HCT116 (cell line): ENCODE data around the gene KRT36. TPM values are rescaled to one million over a fixed set of nuclear protein-coding genes. Genes with fewer than 3 reads are reported as not detected.
A peak's percentile ranks its signal among the peaks of the same experiment; 100 is the strongest.

ENCODE experiments used
- ATAC-seq: fragments of 200-7000 bp; cut with Tn5 transposase; 2 replicates; pipeline ENCODE4 v1.9.1; 2020; ENCODE audit warnings: mild to moderate bottlenecking, moderate library complexity
- BruUV-seq: library from RNA; stranded (reverse); fragments of 400-500 nt; replicated peaks from 2 replicates; lab custom pipeline; 2021; lab: Mats Ljungman, UMichigan
- CTCF ChIA-PET: fragments of 300-600 bp; sonication (Branson Sonifier 250); formaldehyde crosslinking; loops from one replicate; lab custom pipeline; 2021; ENCODE audit warnings: antibody characterized with exemption; lab: Charles Lee
- POLR2A ChIA-PET: fragments of 300-600, 350-600 bp; sonication (Branson Sonifier 250); formaldehyde crosslinking; loops from one replicate; lab custom pipeline; 2021; ENCODE audit warnings: antibody characterized with exemption; lab: Charles Lee
- RAD21 ChIA-PET, 2 experiments: fragments of 300-600 bp; sonication (Branson Sonifier 250); formaldehyde crosslinking; loops; one replicate each; lab custom pipeline; 2023; ENCODE audit warnings: low total read pairs in 2 of 2; ENCODE audit not compliant: uncharacterized antibody in 2 of 2, unreplicated experiment in 2 of 2, low non-redundant PET in 1 of 2; lab: Charles Lee
- DNase-seq: peaks from one replicate; pipeline ENCODE4 v3.0.0-alpha.2; 2010; ENCODE audit warnings: low read depth, low spot score
- H2AFZ ChIP-seq: fragments of 200-600 bp; shearing (Covaris generic), sonication (generic); 2 replicates; pipeline ENCODE4 v1.6.1; 2017; ENCODE audit warnings: low read depth, mixed run types, mixed read lengths, antibody characterized with exemption, low read length; ENCODE audit not compliant: poor library complexity, severe bottlenecking
- H3K27ac ChIP-seq: 2 replicates; pipeline ENCODE4 v1.5.1; 2012; ENCODE audit warnings: low read depth, low read length
- H3K27me3 ChIP-seq: fragments of 200-600 bp; sonication (generic); 2 replicates; pipeline ENCODE4 v1.6.1; 2016; ENCODE audit warnings: mixed run types, low read length, mixed read lengths; ENCODE audit not compliant: insufficient read depth
- H3K36me3 ChIP-seq, 2 experiments: fragments of 200-500 bp in 1 of 2; fragments of 200-600 bp in 1 of 2; sonication (Bioruptor generic) in 1 of 2; sonication (generic) in 1 of 2; 2 replicates each; pipeline versions ENCODE4 v1.5.1 to v1.6.1; 2014 to 2016; ENCODE audit warnings: low read length in 2 of 2, inconsistent platforms in 1 of 2, mixed read lengths in 1 of 2, mixed run types in 1 of 2; ENCODE audit not compliant: insufficient read depth in 2 of 2, control insufficient read depth in 1 of 2
- H3K4me1 ChIP-seq, 2 experiments: fragments of 200-600 bp in 1 of 2; sonication (generic) in 1 of 2; 2 replicates each; pipeline versions ENCODE4 v1.5.1 to v1.6.1; 2012 to 2017; ENCODE audit warnings: low read length in 2 of 2, inconsistent platforms in 1 of 2, mild to moderate bottlenecking in 1 of 2, mixed read lengths in 1 of 2, mixed run types in 1 of 2, moderate library complexity in 1 of 2; ENCODE audit not compliant: insufficient read depth in 2 of 2, control insufficient read depth in 1 of 2
- H3K4me2 ChIP-seq: fragments of 200-600 bp; sonication (generic); 2 replicates; pipeline ENCODE4 v1.6.1; 2017; ENCODE audit warnings: mixed run types, low read length, mixed read lengths
- H3K4me3 ChIP-seq, 2 experiments: fragments of 200-600 bp in 1 of 2; sonication (generic) in 1 of 2; replicated peaks in 1 of 2; 2 replicates each; pipeline ENCODE4 v1.5.1; 2011 to 2016; ENCODE audit warnings: low read length in 2 of 2, control low read depth in 1 of 2, low read depth in 1 of 2, mild to moderate bottlenecking in 1 of 2, mixed read lengths in 1 of 2, mixed run types in 1 of 2
- H3K79me2 ChIP-seq: fragments of 200-600 bp; sonication (generic); 2 replicates; pipeline ENCODE4 v1.6.1; 2017; ENCODE audit warnings: mild to moderate bottlenecking, mixed run types, low read length, moderate library complexity, mixed read lengths; ENCODE audit not compliant: insufficient read depth
- H3K9ac ChIP-seq: fragments of 200-600 bp; sonication (generic); 2 replicates; pipeline ENCODE4 v1.6.1; 2016; ENCODE audit warnings: low read length, mixed read lengths
- H3K9me2 ChIP-seq: fragments of 200-600 bp; sonication (generic), shearing (Covaris generic); 2 replicates; pipeline ENCODE4 v1.6.1; 2017; ENCODE audit warnings: mixed run types, mild to moderate bottlenecking, moderate library complexity; ENCODE audit not compliant: insufficient read depth
- H3K9me3 ChIP-seq, 2 experiments: fragments of 200-500 bp in 1 of 2; fragments of 200-600 bp in 1 of 2; sonication (Bioruptor generic) in 1 of 2; sonication (generic) in 1 of 2; 2 replicates each; pipeline ENCODE4 v1.6.1; 2014 to 2017; ENCODE audit warnings: low read length in 2 of 2, mixed read lengths in 2 of 2, inconsistent platforms in 1 of 2, low read depth in 1 of 2, mild to moderate bottlenecking in 1 of 2, mixed run types in 1 of 2, moderate library complexity in 1 of 2; ENCODE audit not compliant: control insufficient read depth in 1 of 2, insufficient read depth in 1 of 2
- H4K20me1 ChIP-seq: fragments of 200-600 bp; sonication (generic), shearing (Covaris generic); 2 replicates; pipeline ENCODE4 v1.6.1; 2017; ENCODE audit warnings: mixed run types, mild to moderate bottlenecking, moderate library complexity; ENCODE audit not compliant: insufficient read depth
- ATF3 ChIP-seq: IDR thresholded peaks from 2 replicates; pipeline ENCODE4 v1.6.1; 2012
- CEBPB ChIP-seq: IDR thresholded peaks from 2 replicates; pipeline ENCODE4 v1.6.1; 2012; ENCODE audit warnings: low read depth
- EGR1 ChIP-seq: IDR thresholded peaks from 2 replicates; pipeline ENCODE4 v1.6.1; 2012; ENCODE audit warnings: low read depth
- ELF1 ChIP-seq: IDR thresholded peaks from 2 replicates; pipeline ENCODE4 v1.6.1; 2012; ENCODE audit warnings: low read depth, borderline replicate concordance
- EZH2phosphoT487 ChIP-seq: fragments of 200-600 bp; IDR thresholded peaks from 2 replicates; pipeline ENCODE4 v1.6.1; 2018; ENCODE audit warnings: antibody characterized with exemption, borderline replicate concordance
- FOSL1 ChIP-seq: IDR thresholded peaks from 2 replicates; pipeline ENCODE4 v1.6.1; 2012; ENCODE audit warnings: low read depth
- JUND ChIP-seq: IDR thresholded peaks from 2 replicates; pipeline ENCODE4 v1.6.1; 2012
- POLR2AphosphoS5 ChIP-seq: IDR thresholded peaks from 2 replicates; pipeline ENCODE4 v1.6.1; 2011; ENCODE audit warnings: mild to moderate bottlenecking, low read depth, low read length, moderate library complexity
- REST ChIP-seq: IDR thresholded peaks from 2 replicates; pipeline ENCODE4 v1.6.1; 2012; ENCODE audit warnings: low read depth
- SRF ChIP-seq: IDR thresholded peaks from 2 replicates; pipeline ENCODE4 v1.6.1; 2012; ENCODE audit warnings: low read depth
- YY1 ChIP-seq: IDR thresholded peaks from 2 replicates; pipeline ENCODE4 v1.6.1; 2011; ENCODE audit warnings: low read length, low read depth, moderate library complexity, mild to moderate bottlenecking; ENCODE audit not compliant: insufficient replicate concordance; ENCODE audit errors: extremely low read depth
- ZBTB33 ChIP-seq: IDR thresholded peaks from 2 replicates; pipeline ENCODE4 v1.6.1; 2011; ENCODE audit warnings: mild to moderate bottlenecking, low read length, moderate library complexity; ENCODE audit not compliant: insufficient replicate concordance; ENCODE audit errors: extremely low read depth
- ZFX ChIP-seq: fragments of 450-650 bp; IDR thresholded peaks from 2 replicates; pipeline ENCODE4 v1.6.1; 2017
- intact Hi-C: fragments of 100-400 bp; cut with micrococcal nuclease; formaldehyde crosslinking; loops from 2 replicates; pipeline ENCODE4 v1.10.0; 2022
- total RNA-seq: library from RNA; stranded (reverse); gene quantifications from one replicate; pipeline ENCODE4 v1.2.1, GENCODE V29; 2021; ENCODE audit not compliant: unreplicated experiment

The KRT36 gene
- total RNA-seq, 1 experiment from 2014 or later: not detected

GRCh38 chr17:41529491-41529915, 39.8 kb upstream of the KRT36 start:
- POLR2A ChIA-PET: interaction anchor here (0.9 to 12.9 kb wide), 5 partner anchors 8 to 160 kb away, joined by 3 to 148 read pairs (median 14); partner anchors contain the start of genes EIF1 and KRT15
- intact Hi-C loops: loop anchor here (2.0 kb wide), 1 partner anchor 621 kb away; no protein-coding TSS in a partner anchor
- Histone ChIP-seq H3K9me2 (no peaks in the 10 kb centered on the region), H3K9me3 (no peaks in the 10 kb centered on the region), H3K4me3 (peak overlapping the region in 1 of 2 experiments; percentile 95; a peak in 3 of 4 replicates), H3K79me2 (peaks cover 43% of the 10 kb centered on the region), H3K27me3 (no peaks in the 10 kb centered on the region), H3K4me1 (peaks cover 44 to 74% of the 10 kb centered on the region in 2 experiments), H2AFZ (no peak overlapping the region), H3K4me2 (peak overlapping the region; percentile 95), H3K9ac (peak overlapping the region; percentile 99), H3K36me3 (peaks cover 1 to 16% of the 10 kb centered on the region in 2 experiments; a peak in 3 of 4 replicates), H4K20me1 (no peaks in the 10 kb centered on the region; the same call in 1 of the 2 replicates), H3K27ac (peak overlapping the region; percentile 99)
- ATAC-seq (no peak), DNase-seq (no peak)
- no TSS peak for BruUV-seq
- TF ChIP-seq POLR2AphosphoS5: 0 out of 2 replicates have a peak, but pooled peaks have one; percentile 30
- TF ChIP-seq EZH2phosphoT487: no peak
- RAD21 ChIA-PET: interaction anchor here (0.5 to 2.0 kb wide), 5 partner anchors 18 to 317 kb away, joined by 3 to 8 read pairs (median 3); no protein-coding TSS in a partner anchor
- CTCF ChIA-PET: interaction anchor here (0.7 to 4.2 kb wide), 7 partner anchors 8 to 137 kb away, joined by 3 to 45 read pairs (median 4); no protein-coding TSS in a partner anchor

- Histone ChIP-seq H3K9me3 (no peaks in the 10 kb centered on the region), H4K20me1 (no peaks in the 10 kb centered on the region; the same call in 1 of the 2 replicates), H3K79me2 (peaks cover 43% of the 10 kb centered on the region), H3K27ac (peak overlapping the region; percentile 99), H3K4me1 (peaks cover 49 to 79% of the 10 kb centered on the region in 2 experiments), H3K36me3 (peaks cover 3 to 22% of the 10 kb centered on the region in 2 experiments; a peak in 3 of 4 replicates), H3K9ac (peak overlapping the region; percentile 99), H3K4me2 (peak overlapping the region; percentile 95), H3K4me3 (peak overlapping the region in 1 of 2 experiments; percentile 95; a peak in 3 of 4 replicates), H2AFZ (no peak overlapping the region), H3K27me3 (no peaks in the 10 kb centered on the region), H3K9me2 (no peaks in the 10 kb centered on the region)
- intact Hi-C loops: loop anchor here (2.0 kb wide), 1 partner anchor 620 kb away; no protein-coding TSS in a partner anchor
- no peak for ATAC-seq
- ChIA-PET RAD21 (interaction anchor here (1.3 to 2.0 kb wide), 2 partner anchors 19 to 20 kb away, joined by 3 to 8 read pairs; no protein-coding TSS in a partner anchor), CTCF (interaction anchor here (2.9 to 4.2 kb wide), 3 partner anchors 20 to 134 kb away, joined by 14 to 45 read pairs (median 15); no protein-coding TSS in a partner anchor), POLR2A (interaction anchor here (0.6 to 12.9 kb wide), 15 partner anchors 8 to 674 kb away, joined by 3 to 148 read pairs (median 6); partner anchors contain the start of genes EIF1 and KRT15)
- no TSS peak for BruUV-seq
- DNase-seq: no peak
- TF ChIP-seq EZH2phosphoT487: no peak
- TF ChIP-seq ZBTB33: no peak
- TF ChIP-seq YY1: no peak
- TF ChIP-seq ELF1: no peak
- TF ChIP-seq REST: no peak
- no peak for TF ChIP-seq EGR1
- TF ChIP-seq ATF3: no peak
- TF ChIP-seq SRF: no peak
- TF ChIP-seq JUND: no peak
- no peak for TF ChIP-seq ZFX
- no peak for TF ChIP-seq CEBPB
- TF ChIP-seq FOSL1: no peak
These were observed 39.2 kb upstream of the KRT36 start for GRCh38 chr17:41528959-41529353.
